ENCODE results near the gene IL1A. TPM values are rescaled to one million over a fixed set of nuclear protein-coding genes. Genes with fewer than 3 reads are reported as not detected.
A peak's percentile ranks its signal among the peaks of the same experiment; 100 is the strongest.

IL1A gene
- total RNA-seq, 1 donor from 2014 or later, result 0.43 TPM

GRCh38 chr2:112772322-112772721 lies 12.0 kb downstream of the IL1A start:
- H3K4me1 ChIP-seq (ENCODE audit: insufficient read depth, low read length), result no peaks in the 10 kb centered on the region
- no peak overlapping the region for H3K27ac ChIP-seq (ENCODE audit: low read depth, low read length)
- H3K27me3 ChIP-seq (ENCODE audit: insufficient read depth, low read length), result no peaks in the 10 kb centered on the region
- no peaks in the 10 kb centered on the region for H3K9me3 ChIP-seq (ENCODE audit: insufficient read depth, low read depth, low read length)
- H3K4me2 ChIP-seq (ENCODE audit: low read length), result no peak overlapping the region
- H3K9me3 Mint-ChIP-seq (ENCODE audit: unreplicated experiment), result peaks cover 10% of the 10 kb centered on the region
- H3K4me1 Mint-ChIP-seq (ENCODE audit: low read depth, unreplicated experiment), result peaks cover 6% of the 10 kb centered on the region
- H3K4me3 ChIP-seq (ENCODE audit: insufficient read depth, low read depth, low read length), result no peak overlapping the region
- peaks cover 4% of the 10 kb centered on the region for H3K36me3 Mint-ChIP-seq (ENCODE audit: low read depth, unreplicated experiment)
- TF ChIP-seq EZH2 (IDR thresholded peaks at IDR 0.05; ENCODE audit: insufficient read depth, low read length), result no peak
- TF ChIP-seq, protein P1, sequence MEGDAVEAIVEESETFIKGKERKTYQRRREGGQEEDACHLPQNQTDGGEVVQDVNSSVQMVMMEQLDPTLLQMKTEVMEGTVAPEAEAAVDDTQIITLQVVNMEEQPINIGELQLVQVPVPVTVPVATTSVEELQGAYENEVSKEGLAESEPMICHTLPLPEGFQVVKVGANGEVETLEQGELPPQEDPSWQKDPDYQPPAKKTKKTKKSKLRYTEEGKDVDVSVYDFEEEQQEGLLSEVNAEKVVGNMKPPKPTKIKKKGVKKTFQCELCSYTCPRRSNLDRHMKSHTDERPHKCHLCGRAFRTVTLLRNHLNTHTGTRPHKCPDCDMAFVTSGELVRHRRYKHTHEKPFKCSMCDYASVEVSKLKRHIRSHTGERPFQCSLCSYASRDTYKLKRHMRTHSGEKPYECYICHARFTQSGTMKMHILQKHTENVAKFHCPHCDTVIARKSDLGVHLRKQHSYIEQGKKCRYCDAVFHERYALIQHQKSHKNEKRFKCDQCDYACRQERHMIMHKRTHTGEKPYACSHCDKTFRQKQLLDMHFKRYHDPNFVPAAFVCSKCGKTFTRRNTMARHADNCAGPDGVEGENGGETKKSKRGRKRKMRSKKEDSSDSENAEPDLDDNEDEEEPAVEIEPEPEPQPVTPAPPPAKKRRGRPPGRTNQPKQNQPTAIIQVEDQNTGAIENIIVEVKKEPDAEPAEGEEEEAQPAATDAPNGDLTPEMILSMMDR (IDR thresholded peaks at IDR 0.05; ENCODE audit: insufficient read depth, low read depth, low read length), result no peak
- DNase-seq (ENCODE audit: low read depth), result no peak
- H3K27ac Mint-ChIP-seq (ENCODE audit: unreplicated experiment), result no peak overlapping the region
- no peaks in the 10 kb centered on the region for H3K36me3 ChIP-seq (ENCODE audit: insufficient read depth, low read length)
- no peak for FAIRE-seq
- H2AFZ ChIP-seq (ENCODE audit: low read depth, low read length), result no peak overlapping the region
- H3K4me3 Mint-ChIP-seq (ENCODE audit: unreplicated experiment), result no peak overlapping the region
- no peaks in the 10 kb centered on the region for H3K79me2 ChIP-seq (ENCODE audit: insufficient read depth, low read length)
- peaks cover 11% of the 10 kb centered on the region for H3K27me3 Mint-ChIP-seq (ENCODE audit: low read depth, unreplicated experiment)
- H3K9ac ChIP-seq (ENCODE audit: low read length), result no peak overlapping the region
- no peaks in the 10 kb centered on the region for H4K20me1 ChIP-seq (ENCODE audit: insufficient read depth, low read length)

DNA sequence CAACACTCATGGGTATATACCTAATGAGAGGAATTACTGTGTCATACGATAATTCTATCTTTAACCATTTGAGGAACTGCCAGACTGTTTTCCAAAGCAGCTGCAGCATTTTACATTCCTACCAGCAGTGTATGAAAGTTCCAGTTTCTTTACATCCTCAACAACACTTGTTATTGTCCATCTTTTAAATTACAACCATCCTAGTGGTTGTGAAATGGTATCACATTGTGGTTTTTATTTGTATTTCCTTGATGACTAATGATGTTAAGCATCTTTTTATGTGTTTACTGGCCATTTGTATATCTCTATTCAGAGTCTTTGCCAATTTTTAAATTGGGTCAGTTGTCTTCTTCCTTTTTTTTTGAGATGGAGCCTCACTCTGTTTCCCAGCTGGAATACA lies 15.9 kb downstream of the IL1A start:
- Histone ChIP-seq H3K4me3 (ENCODE audit: insufficient read depth, low read depth, low read length) (no peak overlapping the region), H3K9me3 (ENCODE audit: insufficient read depth, low read depth, low read length) (no peaks in the 10 kb centered on the region), H3K27ac (ENCODE audit: low read depth, low read length) (no peak overlapping the region), H2AFZ (ENCODE audit: low read depth, low read length) (no peak overlapping the region), H3K27me3 (ENCODE audit: insufficient read depth, low read length) (no peaks in the 10 kb centered on the region), H3K4me2 (ENCODE audit: low read length) (no peak overlapping the region), H3K36me3 (ENCODE audit: insufficient read depth, low read length) (no peaks in the 10 kb centered on the region), H3K79me2 (ENCODE audit: insufficient read depth, low read length) (peaks cover 10% of the 10 kb centered on the region), H4K20me1 (ENCODE audit: insufficient read depth, low read length) (no peaks in the 10 kb centered on the region), H3K4me1 (ENCODE audit: insufficient read depth, low read length) (no peaks in the 10 kb centered on the region), H3K9ac (ENCODE audit: low read length) (no peak overlapping the region)
- Mint-ChIP-seq H3K9me3 (ENCODE audit: unreplicated experiment) (peaks cover 7% of the 10 kb centered on the region), H3K27me3 (ENCODE audit: low read depth, unreplicated experiment) (peaks cover 9% of the 10 kb centered on the region), H3K27ac (ENCODE audit: unreplicated experiment) (no peak overlapping the region), H3K4me3 (ENCODE audit: unreplicated experiment) (no peak overlapping the region), H3K36me3 (ENCODE audit: low read depth, unreplicated experiment) (no peaks in the 10 kb centered on the region), H3K4me1 (ENCODE audit: low read depth, unreplicated experiment) (peaks cover under 1% of the 10 kb centered on the region)
- TF ChIP-seq, protein P1 (IDR thresholded peaks at IDR 0.05; ENCODE audit: insufficient read depth, low read depth, low read length), result no peak
- no peak for TF ChIP-seq EZH2 (IDR thresholded peaks at IDR 0.05; ENCODE audit: insufficient read depth, low read length)
- FAIRE-seq (no peak), DNase-seq (ENCODE audit: low read depth) (no peak)

DNA sequence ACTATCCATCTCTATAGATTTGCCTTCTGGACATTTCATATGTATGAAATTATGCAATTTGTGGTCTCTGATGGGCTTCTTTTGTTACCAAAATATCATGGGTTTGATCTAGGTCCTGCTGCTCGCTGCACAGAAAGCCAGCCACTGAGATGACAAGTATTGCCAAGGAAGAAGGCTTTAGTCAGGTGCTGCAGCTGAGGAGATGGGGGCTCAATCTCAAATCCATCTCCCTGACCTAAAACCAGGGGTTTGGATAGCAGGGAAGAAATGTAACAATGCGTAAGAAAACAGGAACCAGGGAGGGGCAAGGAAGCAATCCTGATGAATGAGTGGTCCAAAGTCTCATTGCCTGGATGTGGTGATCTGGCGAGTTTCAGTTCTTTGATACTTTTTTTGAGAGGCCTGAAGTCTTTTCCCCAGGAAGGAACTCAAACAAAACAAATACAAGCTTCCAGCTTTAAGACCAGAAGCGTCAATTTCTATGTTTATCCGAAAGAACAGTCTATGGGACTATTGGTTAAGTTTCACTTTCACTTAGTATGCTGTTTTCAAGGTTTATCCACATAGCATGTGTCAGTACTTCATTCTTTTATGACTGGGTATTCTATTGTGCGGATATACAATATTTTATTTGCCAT lies 16.5 kb downstream of the IL1A start:
- H3K4me2 ChIP-seq (ENCODE audit: low read length), result peak overlapping the region; percentile 9
- H4K20me1 ChIP-seq (ENCODE audit: insufficient read depth, low read length), result no peaks in the 10 kb centered on the region
- Mint-ChIP-seq H3K9me3 (ENCODE audit: unreplicated experiment) (peaks cover 7% of the 10 kb centered on the region), H3K4me3 (ENCODE audit: unreplicated experiment) (no peak overlapping the region), H3K4me1 (ENCODE audit: low read depth, unreplicated experiment) (peaks cover 2% of the 10 kb centered on the region), H3K27ac (ENCODE audit: unreplicated experiment) (no peak overlapping the region), H3K36me3 (ENCODE audit: low read depth, unreplicated experiment) (no peaks in the 10 kb centered on the region), H3K27me3 (ENCODE audit: low read depth, unreplicated experiment) (peaks cover 9% of the 10 kb centered on the region)
- H3K9me3 ChIP-seq (ENCODE audit: insufficient read depth, low read depth, low read length), result no peaks in the 10 kb centered on the region
- DNase-seq (ENCODE audit: low read depth), result no peak
- peaks cover 16% of the 10 kb centered on the region for H3K79me2 ChIP-seq (ENCODE audit: insufficient read depth, low read length)
- FAIRE-seq, result no peak
- H3K9ac ChIP-seq (ENCODE audit: low read length), result no peak overlapping the region
- no peak overlapping the region for H3K27ac ChIP-seq (ENCODE audit: low read depth, low read length)
- H2AFZ ChIP-seq (ENCODE audit: low read depth, low read length), result no peak overlapping the region
- H3K4me1 ChIP-seq (ENCODE audit: insufficient read depth, low read length), result no peaks in the 10 kb centered on the region
- no peaks in the 10 kb centered on the region for H3K27me3 ChIP-seq (ENCODE audit: insufficient read depth, low read length)
- no peak for TF ChIP-seq EZH2 (IDR thresholded peaks at IDR 0.05; ENCODE audit: insufficient read depth, low read length)
- TF ChIP-seq, protein P1 (IDR thresholded peaks at IDR 0.05; ENCODE audit: insufficient read depth, low read depth, low read length), result no peak
- no peak overlapping the region for H3K4me3 ChIP-seq (ENCODE audit: insufficient read depth, low read depth, low read length)
- H3K36me3 ChIP-seq (ENCODE audit: insufficient read depth, low read length), result no peaks in the 10 kb centered on the region

Measured in astrocyte (in vitro differentiated cells and primary cell).